Mesenteric fat pad (tissue), 1 donor: ENCODE results near the gene ADGRV1. TPM values are rescaled to one million over a fixed set of nuclear protein-coding genes. Genes with fewer than 3 reads are reported as not detected.

Experiments used
- DNase-seq: peaks from one replicate; pipeline ENCODE4 v3.0.0-alpha.2; 2020; ENCODE audit warnings: low spot score
- total RNA-seq: library from RNA; stranded (reverse); fragmentation: NEBNext Ultra II Directional; extraction: Animal tissue kit (Norgen Biotek cat#: 25700); gene quantifications from one replicate; pipeline ENCODE4 v1.2.1, GENCODE V29; 2021
- donor health status: DM: yes; HTN: yes; CAD: no.

The ADGRV1 gene
- total RNA-seq, 1 donor from 2014 or later: 0.16 TPM

DNA sequence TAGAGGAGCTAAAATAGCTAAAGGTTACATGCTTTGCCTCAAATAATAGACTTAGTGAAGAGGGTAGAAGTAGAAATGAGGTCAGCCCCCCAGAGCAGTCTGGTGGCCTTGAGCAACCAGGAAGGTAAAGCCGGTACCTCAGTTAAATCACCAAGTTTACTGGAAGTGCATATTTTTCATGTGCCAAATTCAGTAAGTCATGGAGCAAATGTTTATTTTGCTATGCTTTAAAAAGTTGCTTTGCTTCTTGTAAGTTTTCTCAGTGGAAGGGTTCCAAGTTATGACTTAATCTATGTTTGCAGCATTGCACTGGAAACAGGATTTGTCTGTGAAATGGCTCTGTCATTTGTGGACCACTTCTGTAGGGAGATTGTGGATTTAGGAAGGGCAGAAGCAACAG is 567.9 kb downstream of the ADGRV1 start:
- no peak for DNase-seq

GRCh38 chr5:91126888-91127287 is 568.3 kb downstream of the ADGRV1 start:
- no peak for DNase-seq

DNA sequence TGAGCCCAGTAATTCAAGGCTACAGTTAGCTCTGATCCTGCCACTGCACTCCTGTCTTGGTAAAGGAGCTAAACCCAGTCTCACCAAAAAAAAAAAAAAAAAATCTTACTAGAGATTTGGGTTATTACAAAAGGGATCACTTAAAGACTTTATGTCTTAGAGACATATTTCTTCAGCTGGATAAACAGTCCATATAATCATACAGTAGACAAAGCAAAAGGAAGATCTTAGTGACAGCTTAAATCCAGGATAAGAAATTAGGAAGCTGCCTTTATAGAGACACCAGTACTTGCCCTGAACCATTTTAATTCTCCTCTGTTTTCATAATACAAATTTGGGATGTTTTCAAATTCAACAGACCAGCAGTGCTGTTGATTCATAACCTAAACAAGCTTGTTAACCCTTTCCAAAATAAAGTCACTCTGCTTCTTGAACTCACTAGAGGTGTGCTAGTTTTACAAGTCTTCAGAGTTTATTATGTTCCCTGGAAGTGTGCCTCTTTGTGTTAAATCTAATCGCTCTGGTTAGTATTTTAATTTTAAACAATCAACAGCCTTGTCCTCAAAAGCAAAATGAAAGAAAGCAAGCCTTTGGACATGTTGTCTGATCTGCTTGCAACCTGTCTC is 569.0 kb downstream of the ADGRV1 start:
- no peak for DNase-seq

- no peak for DNase-seq
Measured at GRCh38 chr5:91128604-91129003, 570.0 kb downstream of the ADGRV1 start.

DNA sequence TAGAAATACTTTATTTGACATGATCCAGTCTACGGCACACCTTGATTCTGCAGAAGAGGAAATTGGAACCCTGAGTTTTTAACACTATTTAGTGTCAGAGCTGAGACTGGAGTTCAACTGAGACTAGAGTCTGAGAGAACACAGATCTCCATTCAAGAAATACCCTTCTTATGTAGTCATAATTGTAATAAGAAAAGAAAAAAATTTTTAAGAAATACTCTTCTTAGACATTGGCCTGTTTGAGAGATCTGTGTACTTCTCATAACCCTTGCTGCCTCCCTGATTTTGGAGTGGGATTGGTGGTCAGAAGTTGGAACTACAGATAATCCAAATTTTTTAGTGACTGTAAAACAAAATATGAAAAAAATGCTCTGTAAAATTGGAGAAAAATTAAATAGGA is 571.2 kb downstream of the ADGRV1 start:
- DNase-seq: no peak

GRCh38 chr5:91130759-91131158 is 572.2 kb downstream of the ADGRV1 start:
- DNase-seq: no peak

- no peak for DNase-seq
Measured at GRCh38 chr5:91132550-91132949, 574.0 kb downstream of the ADGRV1 start.

GRCh38 chr5:91133183-91133582 is 574.6 kb downstream of the ADGRV1 start:
- no peak for DNase-seq

- DNase-seq: no peak
Measured at GRCh38 chr5:91135475-91136248, 577.1 kb downstream of the ADGRV1 start.

GRCh38 chr5:91136271-91136670 is 577.7 kb downstream of the ADGRV1 start:
- DNase-seq: no peak

- DNase-seq: no peak
Measured at GRCh38 chr5:91137647-91138046, 579.0 kb downstream of the ADGRV1 start.

DNA sequence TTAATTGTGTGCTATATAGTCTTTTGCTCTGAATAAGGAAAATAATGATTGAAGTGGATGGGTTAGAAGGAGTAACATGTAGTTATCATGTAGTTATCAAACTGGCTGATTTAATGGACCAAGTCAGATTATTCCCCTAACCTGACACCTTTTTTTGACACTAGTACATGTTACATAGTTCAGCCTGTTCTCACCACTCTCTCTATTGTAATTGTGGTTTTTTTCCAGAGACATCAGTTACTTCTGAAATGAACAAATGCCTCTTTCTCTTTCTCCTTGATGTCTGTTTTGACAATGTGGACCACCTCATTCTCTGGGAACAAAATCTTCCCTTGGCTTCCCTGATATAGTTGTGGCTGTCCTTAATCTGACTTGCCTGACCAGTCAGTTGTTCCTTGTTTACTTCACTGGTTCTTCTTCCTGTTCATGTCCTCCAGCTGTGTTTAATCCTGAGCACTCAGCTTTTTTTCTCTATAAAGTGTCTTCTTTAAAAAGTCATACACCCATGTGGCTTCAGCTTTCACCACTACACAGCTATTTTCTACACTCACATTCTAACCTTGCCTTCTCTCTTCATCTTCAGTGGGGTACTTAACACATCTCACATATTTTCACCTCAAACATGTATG is 581.1 kb downstream of the ADGRV1 start:
- DNase-seq: no peak

GRCh38 chr5:91140657-91141056 is 582.1 kb downstream of the ADGRV1 start:
- DNase-seq: no peak

- DNase-seq: no peak
Measured at GRCh38 chr5:91141642-91142041, 583.0 kb downstream of the ADGRV1 start.

DNA sequence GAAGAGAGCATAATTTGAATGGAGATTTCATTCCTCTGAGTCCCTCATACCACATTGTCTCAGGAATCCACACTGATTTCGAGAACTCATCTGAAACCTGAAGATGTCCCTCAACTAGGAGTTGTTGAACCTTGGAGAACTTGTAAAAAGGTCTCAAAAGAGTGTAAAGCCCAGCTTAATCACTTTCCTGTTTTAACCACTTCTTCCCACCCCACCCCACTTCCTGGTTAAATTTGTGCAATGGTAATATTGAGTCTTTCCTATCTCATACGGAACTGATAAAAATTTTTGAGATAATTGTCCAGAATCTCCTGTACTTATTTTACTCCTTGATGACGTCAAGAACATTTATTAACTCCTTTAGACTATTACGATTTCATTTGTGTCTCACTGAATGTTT is 583.8 kb downstream of the ADGRV1 start:
- no peak for DNase-seq

GRCh38 chr5:91142819-91143218 is 584.2 kb downstream of the ADGRV1 start:
- no peak for DNase-seq

- DNase-seq: no peak
Measured at GRCh38 chr5:91143840-91144239, 585.2 kb downstream of the ADGRV1 start.

- DNase-seq: no peak
Measured at GRCh38 chr5:91144491-91145332, 586.1 kb downstream of the ADGRV1 start.

- DNase-seq: no peak
Measured at GRCh38 chr5:91145333-91145620, 586.7 kb downstream of the ADGRV1 start.

GRCh38 chr5:91146230-91146629 is 587.6 kb downstream of the ADGRV1 start:
- no peak for DNase-seq

- no peak for DNase-seq
Measured at GRCh38 chr5:91146905-91147600, 588.5 kb downstream of the ADGRV1 start.
